NCI-H2107 treated with DMSO at 0.1 percent for 48 hours (cell line): ENCODE data around the gene GNB1L.
"Not testable (repeated sequence)": the region's sequence is repeated elsewhere in the genome, so short reads cannot be mapped to it uniquely, and the experiment has no call there.

Experiments used
- DNase-seq: peaks from one replicate; lab custom pipeline; 2025; ENCODE audit not compliant: unreplicated experiment; lab: John Stamatoyannopoulos, UW

The GNB1L gene

GRCh38 chr22:19799322-19800190, 55.1 kb downstream of the GNB1L start:
- no peak for DNase-seq

DNA sequence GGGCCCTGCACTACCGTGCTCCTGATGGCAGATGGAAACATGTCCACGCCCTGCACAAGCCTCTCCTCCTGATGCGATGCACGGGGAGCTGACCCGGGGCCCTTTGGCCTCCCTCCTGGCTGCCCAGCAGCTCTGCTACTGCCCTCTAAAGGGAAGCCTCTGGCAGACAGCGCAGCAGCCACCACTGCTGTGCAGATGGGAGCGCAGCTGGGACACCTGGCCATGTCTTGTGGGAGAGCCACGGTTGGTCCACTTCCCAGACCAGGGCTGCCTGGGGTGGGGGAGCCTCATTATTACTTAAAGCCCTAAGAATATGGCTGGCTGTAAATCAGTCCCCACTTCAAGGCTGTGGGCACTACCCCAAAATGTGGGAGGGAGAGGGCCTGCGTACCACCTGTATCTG, 55.8 kb downstream of the GNB1L start:
- DNase-seq, result no peak

DNA sequence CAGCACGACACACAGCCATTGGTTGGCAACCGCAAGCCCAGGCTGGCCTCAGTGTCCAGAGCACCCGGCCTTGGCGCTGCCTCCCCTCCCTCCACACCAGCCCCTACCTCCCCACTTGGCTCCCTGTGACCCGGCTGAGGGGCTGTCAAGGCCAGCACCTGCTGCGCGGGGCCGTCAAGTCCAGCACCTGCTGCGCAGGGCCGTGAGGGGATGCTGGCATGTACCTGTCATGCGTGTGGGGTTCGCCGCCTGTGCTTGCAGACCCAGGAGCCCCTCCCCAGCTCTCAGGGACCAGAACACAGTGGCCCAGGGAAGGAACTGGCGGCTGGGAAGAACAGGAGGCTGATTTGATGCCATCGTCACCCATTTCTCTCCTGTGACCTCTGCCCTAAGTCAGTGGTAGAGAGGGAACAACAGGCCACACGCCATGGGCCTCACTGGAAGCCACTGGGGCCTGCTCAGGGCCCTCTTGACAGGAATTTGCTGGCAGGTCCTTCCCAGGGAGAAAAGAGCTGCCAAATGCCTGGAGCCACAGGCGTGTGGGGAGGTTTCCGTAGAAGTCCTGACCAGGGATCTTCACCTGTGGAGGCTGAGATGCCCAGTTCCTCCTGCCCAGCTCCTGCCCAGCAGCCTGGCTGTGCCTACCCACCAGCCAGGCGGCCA, 56.5 kb downstream of the GNB1L start:
- no peak for DNase-seq

- no peak for DNase-seq
Measured at GRCh38 chr22:19797086-19798002, 57.3 kb downstream of the GNB1L start.

GRCh38 chr22:19796160-19796559, 58.5 kb downstream of the GNB1L start:
- no peak for DNase-seq

- DNase-seq, result no peak
Measured at GRCh38 chr22:19795617-19796008, 59.1 kb downstream of the GNB1L start.

DNA sequence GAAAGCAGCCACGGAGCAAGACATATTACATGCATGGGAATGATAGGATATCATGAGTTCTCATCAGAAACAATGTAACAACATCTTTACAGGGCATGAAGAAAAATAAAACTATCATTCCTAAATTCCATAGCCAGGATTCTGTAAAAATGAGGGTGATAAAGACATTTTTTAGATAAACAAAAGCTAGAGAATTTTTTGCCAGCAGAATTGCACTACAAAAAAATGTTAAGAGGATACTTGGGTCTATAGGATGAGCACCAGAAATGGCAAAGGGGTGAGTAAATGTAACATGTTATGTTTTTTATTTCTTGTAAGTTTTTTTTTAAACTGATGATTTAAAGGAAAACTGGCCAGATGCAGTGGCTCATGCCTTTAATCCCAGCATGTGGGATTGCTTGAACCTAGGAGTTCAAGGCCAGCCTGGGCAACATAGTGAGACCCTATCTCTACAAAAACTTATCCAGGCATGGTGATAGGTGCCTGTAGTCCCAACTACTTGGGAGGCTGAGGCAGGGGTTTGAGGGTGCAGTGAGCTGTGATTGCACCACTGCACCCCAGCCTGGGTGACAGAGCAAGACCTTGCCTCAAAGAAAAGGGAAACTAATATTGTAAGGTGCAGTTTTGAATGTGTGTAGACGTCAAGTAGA, 60.9 kb downstream of the GNB1L start:
- no peak for DNase-seq

DNA sequence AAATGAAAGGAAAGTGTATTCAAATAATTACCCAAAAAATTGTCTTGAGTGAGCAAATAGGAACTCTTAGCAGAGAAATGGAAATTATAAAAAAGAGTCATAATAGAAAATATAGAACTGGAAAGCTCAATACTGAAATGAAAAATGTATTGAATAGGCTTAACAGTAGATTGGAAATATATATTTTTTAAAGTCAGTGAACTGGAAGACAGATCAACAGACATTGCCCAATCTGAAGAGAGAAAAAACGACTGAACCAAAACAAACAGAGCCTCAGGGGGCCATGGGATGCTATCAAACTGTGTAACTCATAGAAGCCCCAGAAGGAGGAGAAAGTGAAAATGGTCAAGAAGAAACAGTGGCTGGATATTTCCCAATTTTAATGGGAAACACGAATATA, 61.5 kb downstream of the GNB1L start:
- no peak for DNase-seq

DNA sequence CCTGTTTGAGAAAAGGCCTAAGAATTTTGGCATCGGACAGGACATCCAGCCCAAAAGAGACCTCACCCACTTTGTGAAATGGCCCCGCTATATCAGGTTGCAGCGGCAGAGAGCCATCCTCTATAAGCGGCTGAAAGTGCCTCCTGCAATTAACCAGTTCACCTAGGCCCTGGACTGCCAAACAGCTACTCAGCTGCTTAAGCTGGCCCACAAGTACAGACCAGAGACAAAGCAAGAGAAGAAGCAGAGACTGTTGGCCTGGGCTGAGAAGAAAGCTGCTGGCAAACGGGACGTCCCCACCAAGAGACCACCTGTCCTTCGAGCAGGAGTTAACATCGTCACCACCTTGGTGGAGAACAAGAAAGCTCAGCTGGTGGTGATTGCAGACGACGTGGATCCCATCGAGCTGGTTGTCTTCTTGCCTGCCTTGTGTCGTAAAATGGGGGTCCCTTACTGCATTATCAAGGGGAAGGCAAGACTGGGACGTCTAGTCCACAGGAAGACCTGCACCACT, 62.2 kb downstream of the GNB1L start:
- not testable (repeated sequence) for DNase-seq

DNA sequence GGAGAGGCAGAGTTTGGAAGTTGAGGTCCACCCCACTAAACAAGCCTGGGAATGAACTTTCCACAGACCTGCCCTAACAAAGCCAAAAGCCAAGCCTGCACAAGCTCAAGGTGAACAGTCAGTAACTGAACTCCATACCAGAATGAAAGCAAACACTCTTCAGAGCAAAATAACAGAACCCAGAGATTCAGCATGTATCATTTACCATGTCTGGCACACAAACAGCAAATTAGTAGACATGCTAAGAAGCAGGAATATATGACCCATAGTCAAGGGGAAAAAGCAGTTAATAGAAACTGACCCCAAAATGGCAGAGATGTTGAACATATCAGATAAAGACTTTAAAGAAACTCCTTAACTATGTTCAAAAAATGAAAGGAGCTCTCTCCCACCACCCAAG, 62.8 kb downstream of the GNB1L start:
- DNase-seq, result no peak

DNA sequence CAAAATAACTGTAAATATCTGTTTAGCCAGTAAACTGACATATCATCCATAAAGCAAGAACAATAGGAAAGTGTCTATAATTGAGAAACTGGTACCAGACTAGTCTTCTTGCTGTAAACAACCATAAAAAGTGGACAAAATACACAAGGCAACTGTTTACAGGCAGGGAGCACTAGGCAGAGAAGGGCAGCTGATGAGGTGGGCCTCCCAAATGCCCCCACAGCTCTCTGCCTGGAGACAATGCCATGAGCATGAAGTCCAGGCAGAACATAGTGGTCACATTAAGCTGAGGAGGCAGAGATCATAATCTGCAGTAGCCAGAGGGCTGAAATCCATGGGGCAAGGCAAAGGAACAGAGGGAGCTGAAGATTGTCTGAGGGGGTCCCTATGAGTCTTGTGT, 63.4 kb downstream of the GNB1L start:
- no peak for DNase-seq

GRCh38 chr22:19789828-19790227, 64.8 kb downstream of the GNB1L start:
- no peak for DNase-seq

DNA sequence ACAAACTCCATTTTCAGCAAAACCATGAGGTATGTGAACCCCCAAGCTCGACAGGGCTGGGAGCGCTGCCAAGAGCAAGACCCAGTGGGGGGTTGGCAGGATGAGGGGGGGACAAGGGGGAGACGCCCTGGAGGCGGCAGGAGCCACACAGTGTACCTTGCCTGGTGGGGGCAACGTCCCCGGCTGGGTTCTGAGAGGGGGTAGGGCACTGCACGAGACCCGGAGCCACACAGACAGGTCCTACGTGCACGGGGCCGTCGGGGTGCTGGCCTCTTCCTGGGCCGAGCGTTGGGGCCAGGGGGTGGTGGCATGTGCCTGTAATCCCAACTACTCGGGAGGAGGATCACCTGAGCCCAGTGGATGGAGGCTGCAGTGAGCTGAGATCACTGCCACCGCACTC, 65.3 kb downstream of the GNB1L start:
- DNase-seq, result no peak

- DNase-seq, result no peak
Measured at GRCh38 chr22:19788661-19789225, 65.9 kb downstream of the GNB1L start.

GRCh38 chr22:19787849-19788141, 66.9 kb downstream of the GNB1L start:
- no peak for DNase-seq

DNA sequence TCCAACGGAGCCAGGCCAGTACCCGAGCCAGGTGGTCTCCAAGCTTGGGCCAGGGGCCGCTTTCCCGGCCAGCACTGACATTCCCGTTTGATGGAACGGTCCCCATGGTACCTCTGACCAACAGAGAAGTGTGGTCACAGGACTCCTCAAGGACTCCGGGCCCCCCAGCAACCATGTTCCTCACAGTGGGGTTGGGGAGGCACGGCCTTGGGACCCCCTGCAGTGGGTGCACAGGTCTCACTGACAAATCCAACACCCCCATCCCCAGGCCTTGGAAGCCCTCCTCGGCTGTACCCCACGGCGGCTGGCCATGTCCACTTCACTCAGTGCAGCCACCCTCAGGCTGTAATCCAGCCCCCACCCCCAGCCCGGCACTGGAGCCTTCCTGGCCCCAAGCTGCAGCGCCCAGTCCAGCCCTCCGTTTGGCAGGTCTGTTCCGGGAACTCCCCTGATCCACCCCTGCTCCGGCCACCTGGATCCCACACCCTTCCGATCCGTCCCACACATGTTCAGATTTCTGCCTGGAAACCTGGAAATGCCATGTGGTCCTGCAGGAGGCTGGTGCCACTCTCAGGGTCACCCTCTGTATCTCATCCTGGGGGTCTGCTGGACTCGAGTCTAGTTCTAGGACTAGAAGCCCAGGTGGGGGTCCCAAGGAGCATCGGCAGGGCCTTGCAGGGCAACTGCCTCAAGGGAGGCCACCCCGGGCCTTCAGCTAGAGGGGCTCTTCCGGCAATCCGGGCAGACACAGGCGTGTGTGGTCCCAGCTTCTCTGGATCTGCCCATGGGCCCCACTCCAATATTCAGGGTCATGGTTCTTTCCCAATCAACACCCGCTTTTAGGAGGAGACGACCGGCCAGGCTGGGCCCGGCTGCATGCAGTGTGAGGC, 67.5 kb downstream of the GNB1L start:
- DNase-seq, result no peak

GRCh38 chr22:19786264-19786585, 68.4 kb downstream of the GNB1L start:
- DNase-seq, result no peak

- DNase-seq, result no peak
Measured at GRCh38 chr22:19785461-19786263, 69.0 kb downstream of the GNB1L start.
